ENCODE data around the gene ATXN7L3B.

The ATXN7L3B gene

DNA sequence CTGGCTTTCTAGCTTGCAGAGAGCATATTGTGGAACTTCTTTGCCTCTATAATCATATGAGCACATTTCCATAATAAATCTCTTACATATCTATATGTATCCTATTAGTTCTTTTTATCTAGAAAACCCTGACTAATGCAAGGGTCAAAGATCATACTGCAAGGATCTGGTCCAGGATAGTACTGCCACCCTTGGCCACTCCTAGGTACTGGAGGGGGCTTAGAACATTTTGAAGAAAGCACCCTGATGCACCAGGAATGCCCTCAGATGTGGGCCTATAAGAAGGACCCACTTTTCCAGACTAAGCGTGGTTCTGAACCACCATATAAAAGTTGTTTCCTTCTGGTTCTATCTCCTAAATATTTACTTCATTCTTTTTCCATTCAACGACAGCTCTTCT lies 14.6 kb downstream of the ATXN7L3B start:
- DNase-seq: no peak

DNA sequence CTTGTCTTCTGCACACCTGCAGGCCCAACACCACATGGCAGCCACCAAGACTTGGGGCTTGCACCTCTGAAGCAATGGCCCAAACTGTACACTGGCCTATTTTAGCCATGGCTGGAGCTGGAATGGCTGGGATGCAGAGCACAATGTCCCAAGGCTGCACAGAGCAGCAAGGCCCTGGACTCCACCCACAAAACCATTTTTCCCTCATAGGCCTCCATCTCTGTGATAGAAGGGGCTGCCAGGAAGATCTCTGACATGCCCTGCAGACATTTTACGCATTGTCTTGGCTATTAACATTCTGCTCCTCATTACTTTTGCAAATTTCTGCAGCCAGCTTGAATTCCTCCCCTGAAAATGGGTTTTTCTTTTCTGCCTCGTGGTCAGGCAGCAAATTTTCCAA lies 22.1 kb downstream of the ATXN7L3B start:
- DNase-seq: no peak

DNA sequence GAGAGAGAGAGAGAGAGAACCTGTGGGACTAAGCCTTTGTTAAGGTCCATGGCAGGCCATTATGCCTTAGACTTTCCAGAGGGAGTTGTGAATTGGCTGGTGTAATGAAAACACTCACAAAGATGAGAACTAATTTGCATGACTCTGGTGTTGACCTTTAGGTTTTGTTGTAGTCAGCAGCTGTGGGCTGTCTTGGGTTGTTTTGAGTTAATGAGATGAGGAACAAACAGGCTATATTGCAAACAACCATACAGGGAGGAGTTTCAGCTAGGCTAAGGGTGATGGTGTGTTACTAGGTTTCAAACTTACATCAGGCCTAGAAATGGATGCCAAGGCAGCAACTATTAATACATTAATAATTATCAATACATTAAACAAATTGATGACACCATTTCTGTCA lies 26.3 kb downstream of the ATXN7L3B start:
- no peak for DNase-seq

DNA sequence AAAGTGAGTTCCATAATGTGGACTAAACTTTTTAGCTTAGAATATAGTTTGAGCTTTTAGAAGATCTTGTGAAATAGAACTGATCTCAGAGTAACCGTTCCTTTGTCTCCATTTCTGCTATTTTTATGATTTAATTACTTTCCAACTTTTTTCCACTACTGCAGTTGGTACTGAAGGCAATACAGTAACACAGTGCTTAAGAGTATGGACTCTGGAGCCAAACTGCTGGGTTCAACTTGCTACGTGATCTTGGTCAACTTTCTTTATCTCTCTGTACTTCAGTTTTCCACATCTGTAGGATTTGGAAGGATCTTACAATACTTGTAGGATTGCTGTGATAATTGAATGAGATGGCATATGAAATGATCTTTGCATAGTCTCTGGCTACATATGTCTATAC lies 40.9 kb downstream of the ATXN7L3B start:
- no peak for DNase-seq

DNA sequence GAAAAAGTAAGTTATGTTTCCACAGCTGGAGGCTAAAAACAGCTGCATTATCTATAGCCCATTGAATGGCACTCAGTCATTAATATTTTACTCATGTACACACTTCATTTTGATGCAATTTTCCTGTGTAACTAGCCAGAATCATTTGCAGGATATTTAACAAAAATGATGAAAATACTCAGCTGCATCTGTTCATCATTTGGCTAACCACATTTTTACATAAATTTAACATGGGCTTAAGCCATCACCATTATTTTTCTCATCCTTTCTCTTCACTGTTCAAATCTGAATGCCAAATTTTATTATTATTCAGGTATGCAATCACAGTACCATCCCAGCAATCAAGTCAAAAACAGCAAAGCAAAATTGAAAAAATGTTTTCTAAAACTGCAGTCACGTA lies 41.8 kb downstream of the ATXN7L3B start:
- DNase-seq: no peak

DNA sequence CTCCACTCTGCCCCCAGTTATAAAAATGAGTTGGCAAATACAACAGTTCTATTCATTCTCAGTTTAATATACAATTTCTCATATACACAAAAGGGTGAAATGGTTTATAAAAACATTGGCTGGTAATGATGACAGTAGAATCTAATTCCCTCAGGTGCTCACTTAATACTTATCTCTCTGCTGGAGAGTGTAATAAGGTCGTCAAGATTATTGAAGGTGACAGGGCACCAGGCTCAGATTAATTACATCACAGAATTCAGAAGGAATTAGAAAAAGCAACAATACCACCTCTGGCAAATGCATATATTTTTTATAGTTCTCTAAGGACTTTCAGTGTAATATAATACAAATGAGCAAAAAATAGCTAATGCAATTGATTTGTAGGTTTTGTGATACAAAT lies 42.3 kb downstream of the ATXN7L3B start:
- DNase-seq: no peak

DNA sequence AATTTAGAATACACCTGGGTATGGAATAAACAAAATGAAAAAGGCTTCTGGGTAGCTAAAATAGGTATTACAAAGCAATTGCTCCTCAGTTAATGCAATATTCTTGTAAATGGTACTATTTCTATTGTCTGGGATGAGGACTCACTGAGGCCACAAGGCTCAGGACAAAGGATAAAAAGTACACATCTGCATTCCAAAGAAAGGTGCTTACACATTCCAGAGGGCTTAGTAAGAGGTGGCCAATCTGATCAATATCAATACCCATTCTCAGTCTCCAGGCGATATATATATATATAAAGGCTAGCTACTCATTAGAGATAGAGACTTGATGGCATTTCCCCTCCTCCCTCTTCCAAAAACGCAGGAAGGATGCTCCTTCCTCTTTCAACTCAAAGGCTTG lies 43.8 kb downstream of the ATXN7L3B start:
- DNase-seq: no peak

DNA sequence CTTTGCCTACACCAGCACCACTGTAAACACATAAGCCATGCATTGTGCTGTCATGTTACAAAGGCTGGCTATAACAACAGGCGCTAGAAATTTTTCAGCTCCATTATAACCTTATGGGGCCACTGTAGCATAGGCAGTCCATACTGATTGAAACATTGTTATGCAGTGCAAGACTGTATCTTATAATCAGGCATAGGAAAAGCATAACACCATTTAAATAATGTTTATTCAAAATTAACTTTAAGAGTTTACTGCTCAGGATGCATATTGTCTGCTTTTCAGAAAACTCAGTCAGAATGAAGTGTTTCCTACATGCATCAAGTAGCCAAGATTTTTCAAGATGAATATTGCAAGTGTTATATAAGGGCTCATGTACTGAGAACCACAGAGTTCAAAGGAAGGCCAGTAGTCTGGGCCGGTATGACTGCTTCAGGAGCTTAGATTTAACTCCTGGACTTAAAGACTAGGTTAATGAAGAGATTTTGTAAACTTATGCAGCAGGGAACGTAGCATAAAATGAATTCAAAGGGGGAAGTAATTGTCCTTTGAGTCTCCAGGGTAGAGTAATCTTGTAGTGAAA lies 46.9 kb downstream of the ATXN7L3B start:
- no peak for DNase-seq

DNA sequence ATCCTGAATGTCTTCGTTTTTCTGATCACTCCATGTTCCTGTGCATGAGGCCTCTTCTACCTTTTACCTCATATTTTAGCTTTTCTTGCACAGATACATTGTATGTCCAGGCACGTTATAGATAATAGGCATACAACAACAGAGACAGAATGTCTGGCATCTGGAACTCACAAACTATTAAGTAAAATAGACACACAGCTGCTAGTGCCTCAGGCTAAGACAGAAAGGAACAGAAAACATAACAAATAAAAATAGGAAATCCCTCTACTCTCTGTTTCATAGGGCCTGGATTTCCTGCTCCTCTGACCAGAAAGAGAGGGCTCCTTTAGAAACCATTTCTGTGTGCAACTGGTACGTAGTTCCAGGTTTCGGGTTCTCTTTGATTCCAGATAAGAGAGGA lies 48.6 kb downstream of the ATXN7L3B start:
- no peak for DNase-seq

Measured in stimulated activated CD4-positive, alpha-beta T cell treated with anti-CD3 and anti-CD28 coated beads, Interleukin-2, amount 100 ng/mL, for 48 hours (primary cell).